ENCODE data around the gene RAX2. TPM values are rescaled to one million over a fixed set of nuclear protein-coding genes. Genes with fewer than 3 reads are reported as not detected.
"Not testable (repeated sequence)": the region's sequence is repeated elsewhere in the genome, so short reads cannot be mapped to it uniquely, and the experiment has no call there.

RAX2 gene
- not detected in 2 replicates for total RNA-seq

DNA sequence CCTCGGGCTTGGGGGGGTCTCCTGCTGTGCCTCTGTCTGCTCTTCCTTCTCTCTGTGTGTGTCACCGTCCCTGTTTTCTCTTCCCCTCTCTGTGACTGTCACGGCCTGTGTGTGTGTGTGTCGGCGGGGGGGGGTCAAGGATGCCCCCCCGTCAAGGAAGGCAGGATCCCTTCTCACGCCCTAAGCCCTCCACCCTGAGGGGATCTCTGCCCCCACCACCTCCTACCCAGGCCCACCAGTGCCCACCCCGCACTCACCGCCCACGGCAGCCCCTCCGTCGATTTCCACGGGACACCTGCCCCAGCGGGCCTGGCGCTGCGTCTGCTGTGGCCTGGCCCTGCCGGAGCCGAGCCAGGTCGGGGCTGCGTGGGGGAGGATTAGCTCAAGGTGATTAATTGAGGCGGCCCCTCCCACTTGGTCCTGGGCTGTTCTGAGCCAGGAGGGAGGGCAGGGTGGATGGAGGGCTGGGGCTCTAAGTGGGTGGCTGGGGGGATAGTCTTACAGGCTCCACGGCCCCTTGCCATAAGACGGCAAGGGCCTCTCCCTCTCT is at the start of gene RAX2:
RAX2 (minus strand) TSS at position 323 of the 550 bp plus-strand sequence. CDS start 486 bp downstream, outside the sequence.
- TF ChIP-seq, protein P1, sequence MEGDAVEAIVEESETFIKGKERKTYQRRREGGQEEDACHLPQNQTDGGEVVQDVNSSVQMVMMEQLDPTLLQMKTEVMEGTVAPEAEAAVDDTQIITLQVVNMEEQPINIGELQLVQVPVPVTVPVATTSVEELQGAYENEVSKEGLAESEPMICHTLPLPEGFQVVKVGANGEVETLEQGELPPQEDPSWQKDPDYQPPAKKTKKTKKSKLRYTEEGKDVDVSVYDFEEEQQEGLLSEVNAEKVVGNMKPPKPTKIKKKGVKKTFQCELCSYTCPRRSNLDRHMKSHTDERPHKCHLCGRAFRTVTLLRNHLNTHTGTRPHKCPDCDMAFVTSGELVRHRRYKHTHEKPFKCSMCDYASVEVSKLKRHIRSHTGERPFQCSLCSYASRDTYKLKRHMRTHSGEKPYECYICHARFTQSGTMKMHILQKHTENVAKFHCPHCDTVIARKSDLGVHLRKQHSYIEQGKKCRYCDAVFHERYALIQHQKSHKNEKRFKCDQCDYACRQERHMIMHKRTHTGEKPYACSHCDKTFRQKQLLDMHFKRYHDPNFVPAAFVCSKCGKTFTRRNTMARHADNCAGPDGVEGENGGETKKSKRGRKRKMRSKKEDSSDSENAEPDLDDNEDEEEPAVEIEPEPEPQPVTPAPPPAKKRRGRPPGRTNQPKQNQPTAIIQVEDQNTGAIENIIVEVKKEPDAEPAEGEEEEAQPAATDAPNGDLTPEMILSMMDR (conservative IDR thresholded peaks at IDR 0.05; ENCODE audit: low read depth, low read length), result no peak
- no peak for DNase-seq (ENCODE audit: low read depth)
- no peak within 1 kb of the TSS for H3K4me3 ChIP-seq (ENCODE audit: low read depth, low read length)

- no peak for DNase-seq (ENCODE audit: low read depth)
- TF ChIP-seq, protein P1 (conservative IDR thresholded peaks at IDR 0.05; ENCODE audit: low read depth, low read length), result no peak
- H3K4me3 ChIP-seq (ENCODE audit: low read depth, low read length), result no peak overlapping the region
These were observed 49.1 kb upstream of the RAX2 start for GRCh38 chr19:3821156-3821555.

- no peak overlapping the region for H3K4me3 ChIP-seq (ENCODE audit: low read depth, low read length)
- DNase-seq (ENCODE audit: low read depth), result no peak
- TF ChIP-seq, protein P1 (conservative IDR thresholded peaks at IDR 0.05; ENCODE audit: low read depth, low read length), result no peak
These were observed 48.0 kb upstream of the RAX2 start for GRCh38 chr19:3819989-3820388.

DNA sequence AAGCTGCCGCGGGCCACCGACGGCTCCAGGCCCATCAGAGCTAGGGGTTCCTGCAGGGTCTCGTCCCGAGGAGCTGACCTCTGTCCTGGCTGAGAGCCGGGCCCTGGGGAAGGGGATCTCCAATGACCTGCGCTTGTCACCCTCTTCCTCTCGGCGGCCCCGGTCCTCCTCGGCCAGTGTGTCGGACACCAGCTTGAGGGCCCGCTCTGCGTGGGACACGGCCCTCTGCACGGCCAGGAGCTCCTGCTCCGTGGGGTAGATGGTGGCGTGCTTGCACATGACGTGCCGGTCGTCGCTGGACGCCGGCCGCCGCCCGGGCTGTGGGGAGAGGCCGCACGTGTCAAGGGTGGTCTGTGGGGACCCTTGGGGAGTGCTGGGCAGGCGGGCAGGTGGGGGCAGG is 46.9 kb upstream of the RAX2 start:
- TF ChIP-seq, protein P1 (conservative IDR thresholded peaks at IDR 0.05; ENCODE audit: low read depth, low read length), result no peak
- no peak overlapping the region for H3K4me3 ChIP-seq (ENCODE audit: low read depth, low read length)
- DNase-seq (ENCODE audit: low read depth), result no peak

GRCh38 chr19:3818466-3818865 is 46.4 kb upstream of the RAX2 start:
- no peak overlapping the region for H3K4me3 ChIP-seq (ENCODE audit: low read depth, low read length)
- DNase-seq (ENCODE audit: low read depth), result no peak
- TF ChIP-seq, protein P1 (conservative IDR thresholded peaks at IDR 0.05; ENCODE audit: low read depth, low read length), result no peak

DNA sequence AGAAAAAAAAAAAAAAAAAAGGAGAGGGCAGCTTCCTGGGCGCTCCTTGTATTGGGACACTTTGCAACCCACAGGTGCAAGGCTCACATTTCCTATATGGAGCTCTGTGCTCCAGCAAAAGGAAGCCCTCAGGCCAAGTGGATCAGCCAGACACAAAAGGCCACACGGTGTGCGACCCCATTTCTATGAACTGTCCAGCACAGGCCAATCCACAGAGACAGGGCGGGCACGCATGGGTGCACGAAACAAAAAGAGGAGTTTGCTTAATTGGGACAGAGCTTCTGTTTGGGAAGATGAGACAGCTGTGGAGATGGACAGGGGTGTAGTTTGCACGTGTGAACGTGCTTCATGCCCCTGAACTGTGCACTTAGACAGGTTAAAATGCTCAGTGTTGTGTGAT is 45.7 kb upstream of the RAX2 start:
- TF ChIP-seq, protein P1 (conservative IDR thresholded peaks at IDR 0.05; ENCODE audit: low read depth, low read length), result no peak
- no peak for DNase-seq (ENCODE audit: low read depth)
- no peak overlapping the region for H3K4me3 ChIP-seq (ENCODE audit: low read depth, low read length)

DNA sequence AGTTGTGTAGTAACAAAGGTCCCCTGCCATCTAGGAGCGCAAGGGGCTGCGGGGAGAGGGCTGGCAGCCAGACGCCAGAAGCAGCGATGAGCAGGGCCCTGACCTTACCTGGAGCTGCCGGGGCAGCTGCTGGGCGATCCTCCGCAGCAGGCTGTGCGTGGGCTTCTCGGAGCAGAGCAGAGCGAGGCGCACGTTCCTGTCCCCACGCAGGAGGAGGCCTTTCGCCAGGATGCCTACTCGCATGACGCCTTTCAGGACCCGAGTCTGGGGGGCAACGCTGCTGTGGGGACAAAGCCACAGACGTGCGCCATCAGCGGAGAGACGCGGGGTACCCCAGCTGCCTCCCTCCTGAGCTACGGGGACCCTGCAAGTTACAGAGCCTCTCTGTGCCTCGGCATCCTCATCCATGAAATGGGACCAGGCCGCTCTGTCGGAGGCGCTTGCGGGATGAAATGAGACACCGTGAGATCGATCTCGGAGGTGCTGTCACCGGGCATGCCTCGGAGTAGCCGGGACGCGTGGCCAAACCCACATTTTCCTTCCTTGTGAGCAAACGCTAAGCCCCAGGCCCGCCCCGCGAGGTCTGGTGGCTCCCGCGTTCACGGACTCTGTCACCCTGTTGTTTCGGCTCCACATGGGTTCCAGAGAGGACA is 44.7 kb upstream of the RAX2 start:
- no peak for DNase-seq (ENCODE audit: low read depth)
- H3K4me3 ChIP-seq (ENCODE audit: low read depth, low read length), result no peak overlapping the region
- TF ChIP-seq, protein P1 (conservative IDR thresholded peaks at IDR 0.05; ENCODE audit: low read depth, low read length), result no peak

DNA sequence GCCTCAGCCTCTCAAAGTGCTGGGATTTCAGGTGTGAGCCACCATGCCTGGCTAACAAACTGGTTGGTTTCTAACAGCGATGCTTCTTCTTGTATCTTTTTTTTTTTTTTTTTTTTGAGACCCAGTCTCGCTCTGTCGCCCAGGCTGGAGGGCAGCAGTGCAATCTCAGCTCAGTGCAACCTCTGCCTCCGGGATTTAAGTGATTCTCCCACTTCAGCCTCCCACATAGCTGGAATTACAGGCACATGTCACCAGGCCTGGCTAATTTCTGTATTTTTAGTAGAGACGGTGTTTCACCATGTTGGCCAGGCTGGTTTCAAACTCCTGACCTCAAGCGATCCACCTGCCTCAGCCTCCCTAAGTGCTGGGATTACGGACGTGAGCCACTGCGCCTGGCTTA is 44.1 kb upstream of the RAX2 start:
- DNase-seq (ENCODE audit: low read depth); H3K4me3 ChIP-seq (ENCODE audit: low read depth, low read length): not testable (repeated sequence)

Data from epithelial cell of proximal tubule (primary cell).